H1 (cell line): Measurements from ENCODE around the gene SULF2. TPM values are rescaled to one million over a fixed set of nuclear protein-coding genes. Genes with fewer than 3 reads are reported as not detected.

Experiments used
- CEBPB ChIP-seq: IDR thresholded peaks from 2 replicates; pipeline ENCODE4 v1.6.1; 2012; ENCODE audit warnings: low read depth, low read length
- CHD2 ChIP-seq: IDR thresholded peaks from 2 replicates; pipeline ENCODE4 v1.6.1; 2012; ENCODE audit warnings: low read length, improper control_type of control experiment
- FOSL1 ChIP-seq: IDR thresholded peaks from 2 replicates; pipeline ENCODE4 v1.6.1; 2011; ENCODE audit warnings: mild to moderate bottlenecking, low read depth, low read length, moderate library complexity; ENCODE audit not compliant: insufficient read depth
- MAFK ChIP-seq: IDR thresholded peaks from 2 replicates; pipeline ENCODE4 v1.6.1; 2012; ENCODE audit warnings: low read depth, mild to moderate bottlenecking, improper control_type of control experiment, low read length
- SP2 ChIP-seq: IDR thresholded peaks from 2 replicates; pipeline ENCODE4 v1.6.1; 2012; ENCODE audit warnings: mild to moderate bottlenecking, low read length, inconsistent platforms
- polyA plus RNA-seq, 7 experiments: library from polyadenylated mRNA; depleted of rRNA in 3 of 7; stranded (reverse) in 5 of 7; unstranded in 2 of 7; fragments of >200 nt in 5 of 7; fragments of 200-250 nt in 2 of 7; gene quantifications; 1 replicate in 5 of 7; 2 replicates in 1 of 7; 4 replicates in 1 of 7; pipeline versions ENCODE4 v1.2.1 to v1.2.3, GENCODE V29; 2011 to 2013; ENCODE audit warnings: missing spikeins in 2 of 7, mixed read lengths in 2 of 7
- total RNA-seq: library from RNA; stranded (reverse); fragmentation: NEBNext Ultra II Directional; extraction: Animal tissue kit (Norgen Biotek cat#: 25700); gene quantifications from 2 replicates; pipeline ENCODE4 v1.2.1, GENCODE V29; 2021

The SULF2 gene
- total and polyA plus RNA-seq, 2 of the 8 experiments (the other 6 are each of a cell fraction or from before 2014, with no cell fraction given), result 15.7 to 28.2 TPM

DNA sequence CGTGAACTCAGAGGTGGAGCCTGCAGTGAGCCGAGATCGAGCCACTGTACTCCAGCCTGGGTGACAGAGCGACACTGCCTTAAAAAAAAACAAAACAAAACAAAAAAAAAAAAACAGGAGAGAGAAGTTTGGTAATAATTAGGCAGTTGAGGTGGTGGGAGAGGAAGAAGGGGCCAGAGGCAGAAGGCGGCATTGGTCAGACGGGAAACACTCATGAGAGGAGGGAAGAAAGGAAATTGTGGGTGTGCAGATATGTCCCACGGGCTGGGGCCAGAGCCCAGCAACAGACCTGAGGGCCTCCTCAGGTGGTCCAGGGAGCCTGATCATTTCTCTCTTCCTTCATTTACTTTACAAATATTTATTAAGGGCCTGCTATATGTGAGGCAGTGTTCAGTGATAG, 20.0 kb downstream of the SULF2 start (continued):
- TF ChIP-seq CHD2, result no peak
- no peak for TF ChIP-seq MAFK
- no peak for TF ChIP-seq FOSL1
- no peak for TF ChIP-seq CEBPB
- no peak for TF ChIP-seq SP2
